GM12892 (cell line): ENCODE data around the gene CCDC200.

Experiments used
- DNase-seq: peaks from one replicate; pipeline ENCODE4 v3.0.0; 2011; ENCODE audit not compliant: insufficient read length
- FAIRE-seq: peaks from 2 replicates; lab custom pipeline; 2011; peaks lifted over from hg19 to GRCh38; lab: Jason Lieb, UNC
- POLR2A ChIP-seq: IDR thresholded peaks from 2 replicates; pipeline ENCODE4 v1.6.1; 2011; ENCODE audit warnings: low read depth, low read length, control low read depth
- POLR2AphosphoS5 ChIP-seq: IDR thresholded peaks from 2 replicates; pipeline ENCODE4 v1.6.1; 2011; ENCODE audit warnings: low read depth, low read length, control low read depth
- TAF1 ChIP-seq: IDR thresholded peaks from 2 replicates; pipeline ENCODE4 v1.6.1; 2011; ENCODE audit warnings: low read depth, mild to moderate bottlenecking, control low read depth, low read length, borderline replicate concordance

The CCDC200 gene

DNA sequence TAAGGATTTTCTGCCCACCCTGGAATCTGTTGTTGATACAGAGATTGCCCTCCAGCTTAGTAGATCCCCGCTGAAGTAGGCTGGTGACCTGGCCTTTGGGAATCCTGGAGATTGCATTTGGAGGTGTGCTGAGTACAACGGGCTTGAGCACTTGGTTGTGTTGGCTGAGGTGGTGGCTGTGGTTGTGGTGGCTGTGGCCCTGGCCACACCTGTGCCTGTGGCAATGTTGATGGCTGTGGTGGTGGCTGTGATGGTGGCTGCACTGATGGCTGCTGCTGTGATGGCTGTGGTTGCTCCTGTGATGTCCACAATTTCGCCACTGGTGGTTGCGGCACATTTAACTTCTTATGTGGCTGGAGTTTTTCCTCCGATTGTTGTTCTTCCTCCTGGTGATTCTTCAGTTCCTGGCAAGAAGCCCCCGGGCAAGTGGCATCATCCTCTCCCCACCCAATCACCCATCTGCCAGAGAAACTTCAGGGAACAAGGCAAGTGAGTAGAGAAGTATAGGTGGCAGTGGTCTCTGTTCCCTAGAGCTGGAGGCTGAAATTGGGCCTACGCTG is 4.2 kb downstream of the CCDC200 start:
- no peak for DNase-seq
- no peak for TF ChIP-seq POLR2AphosphoS5
- no peak for TF ChIP-seq POLR2A
- TF ChIP-seq TAF1, result no peak
- no peak for FAIRE-seq

DNA sequence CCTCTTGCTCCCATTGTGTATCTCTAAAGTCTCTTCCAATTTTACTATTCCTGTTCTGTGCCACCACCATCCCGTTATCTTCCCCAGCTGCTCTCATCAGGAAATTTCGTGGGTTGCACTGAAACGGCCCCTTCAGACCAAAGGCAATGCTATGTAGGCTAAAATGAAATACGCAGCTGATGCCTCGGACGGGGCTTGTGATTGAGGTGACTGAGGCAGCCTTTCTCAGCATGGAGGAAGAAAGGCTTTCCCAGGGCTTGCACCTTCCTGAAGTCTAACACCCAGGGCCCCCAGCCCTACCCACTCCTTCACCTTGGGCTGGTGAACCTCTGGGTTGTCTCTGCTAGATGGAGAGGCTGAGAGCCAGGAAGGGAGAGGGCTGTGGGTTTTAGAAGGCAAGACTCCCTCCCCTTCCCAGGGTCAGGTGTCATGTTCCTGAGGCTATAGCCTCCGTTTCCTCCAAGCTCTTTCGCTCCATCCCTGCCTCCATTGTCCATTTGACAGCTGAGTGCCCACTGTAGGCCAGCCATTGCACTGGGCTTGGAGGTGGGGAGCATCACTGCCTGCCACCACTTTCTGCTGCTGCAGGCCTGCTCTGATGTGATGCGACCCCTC is 7.8 kb downstream of the CCDC200 start:
- DNase-seq, result no peak

DNA sequence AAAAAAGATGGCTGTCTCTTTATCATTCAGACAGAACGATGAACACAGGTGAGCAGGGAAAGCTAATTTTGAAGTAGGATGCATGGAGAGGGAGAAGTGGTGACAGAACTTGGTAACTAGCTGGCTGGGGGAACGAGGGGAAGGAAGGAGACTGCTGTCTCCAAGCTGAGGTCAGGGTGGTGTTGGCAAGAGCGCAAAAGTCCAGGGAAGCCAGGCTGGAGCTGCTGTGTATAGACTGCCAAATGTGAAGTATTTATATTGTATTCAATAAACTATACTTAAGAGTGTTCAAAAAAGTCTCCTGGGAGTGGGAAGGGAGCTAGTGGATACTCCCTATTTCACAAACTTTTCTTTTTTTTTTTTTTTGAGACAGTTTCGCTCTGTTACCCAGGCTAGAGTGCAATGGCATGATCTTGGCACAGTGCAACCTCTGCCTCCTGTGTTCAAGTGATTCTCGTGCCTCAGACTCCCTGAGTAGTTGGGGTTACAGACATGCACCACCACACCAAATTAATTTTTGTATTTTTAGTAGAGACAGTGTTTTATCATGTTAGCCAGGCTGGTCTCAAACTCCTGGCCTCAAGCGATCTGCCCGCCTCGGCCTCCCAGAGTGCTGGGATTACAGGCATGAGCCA is 8.6 kb downstream of the CCDC200 start:
- DNase-seq, result no peak
- FAIRE-seq, result no peak
- no peak for TF ChIP-seq POLR2AphosphoS5
- TF ChIP-seq POLR2A, result no peak
- TF ChIP-seq TAF1, result no peak

More for the DNA sequence above, 7.8 kb downstream of the CCDC200 start:
- no peak for FAIRE-seq
- TF ChIP-seq TAF1 (no peak), POLR2AphosphoS5 (no peak), POLR2A (no peak)

DNA sequence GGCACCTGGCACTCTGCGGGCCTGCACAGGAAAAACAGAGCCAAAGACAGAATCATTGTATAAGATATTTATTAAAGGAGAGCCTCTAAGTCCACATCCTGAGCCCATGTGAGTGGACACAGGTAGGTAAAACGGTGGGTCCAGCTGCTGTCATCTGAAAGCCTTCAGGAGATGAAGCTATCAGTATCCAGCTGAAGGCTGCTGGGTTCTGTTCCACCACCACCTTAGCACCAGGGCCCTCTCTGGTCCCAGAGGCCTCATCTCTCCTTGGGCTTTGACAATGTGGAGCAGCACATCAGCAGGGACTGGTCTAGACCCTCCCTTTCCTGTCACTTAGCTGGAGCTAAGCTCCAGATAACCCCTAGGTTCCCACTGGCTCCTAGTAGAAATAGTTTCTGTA is 9.4 kb downstream of the CCDC200 start:
- TF ChIP-seq POLR2AphosphoS5, result no peak
- no peak for TF ChIP-seq TAF1
- no peak for TF ChIP-seq POLR2A
- DNase-seq (no peak), FAIRE-seq (no peak)

DNA sequence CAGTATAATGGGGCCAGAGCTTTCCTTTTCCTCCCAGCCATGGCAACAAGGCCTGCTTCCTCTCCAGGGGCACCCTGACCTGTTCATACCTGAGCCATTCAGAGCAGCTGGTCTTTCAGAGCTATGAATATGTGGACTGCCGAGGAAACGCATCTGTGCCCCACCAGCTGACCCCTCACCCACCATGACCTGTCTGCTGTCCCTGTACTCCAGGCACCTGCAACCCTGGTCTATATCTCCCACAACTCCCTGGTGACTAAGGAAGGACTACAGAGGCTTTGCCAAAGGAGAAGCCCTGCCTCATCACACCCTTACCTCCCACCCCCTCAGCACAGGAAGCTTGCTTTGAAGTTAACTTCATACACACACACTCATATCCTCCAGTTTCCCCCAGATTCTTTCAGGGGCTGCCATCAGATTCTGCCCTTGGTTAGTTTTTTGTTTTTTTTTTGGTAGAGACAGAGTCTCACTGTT is 10.8 kb downstream of the CCDC200 start:
- TF ChIP-seq POLR2AphosphoS5 (no peak), POLR2A (no peak), TAF1 (no peak)
- DNase-seq (no peak), FAIRE-seq (no peak)

DNA sequence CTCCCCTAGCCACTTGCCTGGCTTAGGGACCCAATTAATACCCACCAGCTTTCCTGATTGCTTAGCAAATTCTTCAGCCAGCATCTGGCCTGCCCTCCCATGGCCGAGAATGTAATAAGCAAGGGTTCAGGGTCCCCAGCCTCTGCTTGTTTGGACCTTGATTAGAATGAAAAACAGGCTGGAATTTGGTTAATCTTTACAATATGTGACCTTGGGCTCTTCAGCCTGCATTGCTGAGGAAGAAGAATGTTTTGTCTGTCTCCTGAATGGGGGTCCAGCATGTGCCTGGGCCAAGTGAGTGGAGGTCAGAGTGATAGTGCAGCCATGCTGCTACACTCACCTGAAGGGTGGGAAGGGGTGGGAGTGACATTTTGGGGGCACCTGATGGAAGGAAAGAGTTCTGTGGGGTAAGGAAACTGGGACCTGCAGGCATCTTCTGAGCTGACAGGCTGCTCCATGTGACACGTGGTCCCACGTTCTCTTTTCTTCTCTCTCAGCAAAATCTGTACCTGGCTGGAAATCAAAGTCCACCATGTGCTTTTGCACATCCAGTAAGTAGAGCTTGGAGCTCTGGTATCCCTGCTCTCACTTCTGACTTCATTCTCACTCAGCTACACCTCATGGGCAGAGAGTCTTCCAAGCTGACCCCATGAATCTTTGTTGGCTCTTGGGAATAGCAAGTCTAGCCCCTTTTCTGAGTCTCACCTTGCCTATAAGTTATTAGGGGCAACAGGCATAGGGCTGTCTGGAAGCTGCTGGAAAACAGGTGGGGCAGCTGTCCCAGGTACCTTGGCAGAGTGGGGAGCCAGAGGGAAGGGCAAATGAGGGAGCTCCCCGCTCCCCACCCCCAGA is 11.4 kb downstream of the CCDC200 start:
- FAIRE-seq, result no peak
- TF ChIP-seq POLR2A (no peak), POLR2AphosphoS5 (no peak), TAF1 (no peak)
- no peak for DNase-seq

DNA sequence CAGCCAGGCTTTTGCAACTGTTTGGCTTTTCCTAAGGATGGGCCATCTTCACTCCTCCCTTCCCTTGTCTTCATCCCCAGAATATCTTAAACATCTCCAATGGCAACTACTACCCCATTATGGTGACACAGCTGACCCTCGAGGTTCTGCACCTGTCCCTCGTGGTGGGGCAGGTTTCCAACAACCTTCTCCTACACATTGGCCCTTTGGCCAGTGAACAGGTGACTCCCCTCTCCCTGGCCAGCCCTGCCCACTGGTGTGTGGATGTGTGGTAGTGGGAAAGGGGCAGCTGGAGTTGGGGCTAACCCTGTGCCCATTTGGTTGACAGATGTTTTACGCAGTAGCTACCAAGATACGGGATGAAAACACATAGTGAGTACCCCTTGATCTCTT is 12.1 kb downstream of the CCDC200 start:
- no peak for TF ChIP-seq POLR2A
- no peak for TF ChIP-seq TAF1
- TF ChIP-seq POLR2AphosphoS5, result no peak
- FAIRE-seq (no peak), DNase-seq (no peak)

DNA sequence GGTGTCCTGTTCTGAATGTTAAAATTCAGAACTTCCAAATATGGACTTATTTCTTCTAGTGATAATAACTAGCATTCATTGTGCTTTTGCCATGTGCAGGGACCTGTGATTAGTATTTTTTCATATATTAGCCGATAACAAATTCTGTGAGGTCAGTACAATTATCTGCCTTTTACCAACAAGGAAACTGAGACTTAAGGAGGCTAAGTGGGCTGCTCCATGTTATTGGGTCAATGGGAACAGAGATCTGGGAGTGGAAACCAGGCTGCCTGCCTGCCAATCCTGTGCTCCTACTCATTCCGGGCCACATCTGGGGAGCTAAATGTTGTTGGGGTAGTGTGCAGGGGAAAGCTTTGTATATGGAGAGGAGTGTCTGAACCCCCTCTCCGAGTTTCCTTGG is 13.1 kb downstream of the CCDC200 start:
- TF ChIP-seq POLR2A (no peak), TAF1 (no peak), POLR2AphosphoS5 (no peak)
- FAIRE-seq (no peak), DNase-seq (no peak)

DNA sequence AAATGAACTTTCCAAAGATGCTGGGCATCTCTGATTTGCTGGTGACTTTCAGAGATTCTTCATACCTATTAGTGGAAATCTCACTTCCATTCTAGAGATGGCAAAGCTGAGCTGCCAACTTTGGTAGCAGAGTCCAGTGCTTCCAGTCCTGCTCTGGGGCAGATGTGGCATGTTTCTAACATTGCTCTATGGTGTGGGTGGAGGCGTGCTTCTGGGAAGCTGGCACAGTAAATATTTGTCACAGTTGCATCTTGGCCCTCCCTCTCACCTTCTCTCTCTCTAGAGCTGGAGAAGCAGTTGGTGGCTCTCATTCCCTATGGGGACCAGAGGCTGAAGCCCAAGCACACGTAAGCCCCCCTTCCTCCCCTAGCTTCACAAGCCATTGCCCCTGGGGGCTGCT is 14.9 kb downstream of the CCDC200 start:
- FAIRE-seq (no peak), DNase-seq (no peak)
- no peak for TF ChIP-seq POLR2A
- TF ChIP-seq POLR2AphosphoS5, result no peak

DNA sequence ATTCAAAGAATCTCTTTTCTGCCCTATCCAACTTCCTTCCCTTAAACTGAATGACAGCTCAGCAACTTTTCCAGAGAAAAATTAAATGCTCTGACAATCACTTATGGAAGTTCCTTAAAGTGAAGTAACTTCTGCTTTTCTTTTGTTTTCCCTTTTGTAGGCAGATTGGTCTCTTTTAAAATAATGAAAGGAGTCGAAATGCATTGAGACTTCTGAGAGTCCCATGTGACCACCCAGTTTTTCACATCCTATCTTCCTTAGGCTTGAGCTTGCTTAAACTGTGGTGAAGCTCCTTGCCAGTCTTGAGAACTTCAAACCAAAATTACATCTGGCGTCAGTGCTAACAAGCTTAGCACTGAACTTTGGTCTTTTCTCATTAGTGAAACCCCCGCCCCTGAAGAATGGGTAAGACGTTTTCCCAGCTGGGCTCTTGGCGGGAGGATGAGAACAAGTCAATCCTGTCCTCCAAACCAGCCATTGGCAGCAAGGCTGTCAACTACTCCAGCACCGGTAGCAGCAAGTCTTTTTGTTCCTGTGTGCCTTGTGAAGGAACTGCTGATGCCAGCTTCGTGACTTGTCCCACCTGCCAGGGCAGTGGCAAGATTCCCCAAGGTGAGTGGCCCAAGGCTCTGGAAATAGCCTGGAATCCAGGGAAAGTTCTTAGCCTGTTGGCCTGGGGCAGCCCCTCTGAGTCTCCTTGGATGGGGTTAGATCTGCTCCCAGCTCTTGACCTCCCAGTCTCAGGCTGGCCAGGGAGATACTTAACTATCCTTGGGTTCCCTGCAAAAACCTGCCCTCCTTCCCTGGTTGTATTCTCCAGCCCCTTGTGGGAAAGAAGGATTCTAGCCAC is 15.6 kb downstream of the CCDC200 start:
- TF ChIP-seq POLR2A, result no peak
- no peak for TF ChIP-seq TAF1
- TF ChIP-seq POLR2AphosphoS5, result no peak
- FAIRE-seq (peak; percentile 66), DNase-seq (no peak)
